Retinal pigment epithelial cell (primary cell): ENCODE data around the gene BCAS1.

Experiments
- DNase-seq: peaks from one replicate; pipeline ENCODE4 v3.0.0-alpha.2; 2010; ENCODE audit warnings: low read depth
- H3K4me3 ChIP-seq: 2 replicates; pipeline ENCODE4 v1.5.1; 2011; ENCODE audit warnings: mild to moderate bottlenecking, low read length, control low read depth, moderate library complexity
- TF ChIP-seq, protein P1 (sequence below): conservative IDR thresholded peaks from 2 replicates; pipeline ENCODE4 v1.5.1; 2011; ENCODE audit warnings: low read depth, low read length, control low read depth, inconsistent platforms

Gene BCAS1

GRCh38 chr20:54041336-54041735 is 29.1 kb downstream of the BCAS1 start:
- DNase-seq, result no peak
- TF ChIP-seq, protein P1, sequence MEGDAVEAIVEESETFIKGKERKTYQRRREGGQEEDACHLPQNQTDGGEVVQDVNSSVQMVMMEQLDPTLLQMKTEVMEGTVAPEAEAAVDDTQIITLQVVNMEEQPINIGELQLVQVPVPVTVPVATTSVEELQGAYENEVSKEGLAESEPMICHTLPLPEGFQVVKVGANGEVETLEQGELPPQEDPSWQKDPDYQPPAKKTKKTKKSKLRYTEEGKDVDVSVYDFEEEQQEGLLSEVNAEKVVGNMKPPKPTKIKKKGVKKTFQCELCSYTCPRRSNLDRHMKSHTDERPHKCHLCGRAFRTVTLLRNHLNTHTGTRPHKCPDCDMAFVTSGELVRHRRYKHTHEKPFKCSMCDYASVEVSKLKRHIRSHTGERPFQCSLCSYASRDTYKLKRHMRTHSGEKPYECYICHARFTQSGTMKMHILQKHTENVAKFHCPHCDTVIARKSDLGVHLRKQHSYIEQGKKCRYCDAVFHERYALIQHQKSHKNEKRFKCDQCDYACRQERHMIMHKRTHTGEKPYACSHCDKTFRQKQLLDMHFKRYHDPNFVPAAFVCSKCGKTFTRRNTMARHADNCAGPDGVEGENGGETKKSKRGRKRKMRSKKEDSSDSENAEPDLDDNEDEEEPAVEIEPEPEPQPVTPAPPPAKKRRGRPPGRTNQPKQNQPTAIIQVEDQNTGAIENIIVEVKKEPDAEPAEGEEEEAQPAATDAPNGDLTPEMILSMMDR, result no peak
- H3K4me3 ChIP-seq, result no peak overlapping the region

GRCh38 chr20:54040531-54040930 is 29.9 kb downstream of the BCAS1 start:
- TF ChIP-seq, protein P1, result no peak
- no peak for DNase-seq
- H3K4me3 ChIP-seq, result no peak overlapping the region

- no peak for DNase-seq
- no peak overlapping the region for H3K4me3 ChIP-seq
- TF ChIP-seq, protein P1, result no peak
Observed at GRCh38 chr20:54038961-54039360, 31.4 kb downstream of the BCAS1 start.

GRCh38 chr20:54037525-54037924 is 32.9 kb downstream of the BCAS1 start:
- DNase-seq, result no peak
- no peak overlapping the region for H3K4me3 ChIP-seq
- TF ChIP-seq, protein P1, result no peak

GRCh38 chr20:54029643-54030042 is 40.8 kb downstream of the BCAS1 start:
- H3K4me3 ChIP-seq, result no peak overlapping the region
- DNase-seq, result no peak
- TF ChIP-seq, protein P1, result no peak

- TF ChIP-seq, protein P1, result no peak
- DNase-seq, result no peak
Observed at GRCh38 chr20:54029176-54029575, 41.2 kb downstream of the BCAS1 start.

DNA sequence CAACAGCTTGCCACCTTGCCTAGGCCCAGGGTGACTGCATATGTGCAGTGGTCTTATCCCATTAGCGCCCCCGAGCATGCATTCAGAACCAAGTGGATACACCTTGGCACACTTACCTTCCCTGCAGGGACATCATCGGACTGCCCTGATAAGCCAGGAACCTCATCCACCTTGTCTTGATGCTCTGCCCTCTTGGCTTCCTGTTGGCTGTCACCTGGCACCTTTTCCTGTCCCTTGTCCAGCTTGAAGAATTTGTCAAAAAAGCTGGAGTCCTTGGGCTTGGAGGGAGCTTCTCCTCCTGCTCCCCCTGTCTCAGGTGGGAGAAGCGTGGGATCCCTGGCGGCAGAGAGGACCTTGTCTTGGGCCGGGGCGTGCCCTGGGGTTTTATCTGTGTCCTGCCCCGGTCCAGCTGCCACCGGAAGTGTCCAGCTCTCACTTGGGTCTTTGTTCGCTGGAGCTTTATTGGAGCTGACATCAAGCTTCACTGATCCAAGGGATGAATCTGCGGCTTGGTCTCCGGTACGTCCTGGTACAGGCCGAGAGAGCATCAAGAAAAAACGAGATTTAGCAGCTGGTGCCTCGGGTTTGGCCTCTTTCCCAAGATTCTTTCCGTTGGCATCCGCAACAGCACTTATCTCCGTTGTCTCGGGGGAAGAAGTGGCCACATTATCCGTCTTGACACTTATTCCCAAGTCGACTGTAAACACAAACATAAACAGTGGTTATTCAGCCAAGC is 42.0 kb downstream of the BCAS1 start:
- TF ChIP-seq, protein P1, result no peak
- DNase-seq, result no peak
- H3K4me3 ChIP-seq, result no peak overlapping the region

More at GRCh38 chr20:54029176-54029575, 41.2 kb downstream of the BCAS1 start:
- H3K4me3 ChIP-seq, result no peak overlapping the region
